ENCODE results near the gene SMCR8. TPM values are rescaled to one million over a fixed set of nuclear protein-coding genes. Genes with fewer than 3 reads are reported as not detected.

The SMCR8 gene
- total and polyA plus RNA-seq, 9 of the 15 experiments (the other 6 are each of a cell fraction or from before 2014, with no cell fraction given), result 0.25 to 8.8 (median 4.9) TPM

GRCh38 chr17:18314059-18314730, 898 bp upstream of the SMCR8 start (continued):
- TF ChIP-seq, protein P1, sequence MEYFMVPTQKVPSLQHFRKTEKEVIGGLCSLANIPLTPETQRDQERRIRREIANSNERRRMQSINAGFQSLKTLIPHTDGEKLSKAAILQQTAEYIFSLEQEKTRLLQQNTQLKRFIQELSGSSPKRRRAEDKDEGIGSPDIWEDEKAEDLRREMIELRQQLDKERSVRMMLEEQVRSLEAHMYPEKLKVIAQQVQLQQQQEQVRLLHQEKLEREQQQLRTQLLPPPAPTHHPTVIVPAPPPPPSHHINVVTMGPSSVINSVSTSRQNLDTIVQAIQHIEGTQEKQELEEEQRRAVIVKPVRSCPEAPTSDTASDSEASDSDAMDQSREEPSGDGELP (CRISPR knock-in tag; IDR thresholded peaks at IDR 0.05; ENCODE audit: borderline replicate concordance), result peak; percentile 61; the same call in 1 of the 2 replicates
- TF ChIP-seq HMGN3 (IDR thresholded peaks at IDR 0.05; ENCODE audit: borderline replicate concordance, extremely low read depth, insufficient read length, low read depth, low read length) (peak; percentile 4), RBBP5 (IDR thresholded peaks at IDR 0.05; ENCODE audit: borderline replicate concordance, insufficient read depth, low read length, poor library complexity, severe bottlenecking) (peak; percentile 75)
- TF ChIP-seq, protein P2, sequence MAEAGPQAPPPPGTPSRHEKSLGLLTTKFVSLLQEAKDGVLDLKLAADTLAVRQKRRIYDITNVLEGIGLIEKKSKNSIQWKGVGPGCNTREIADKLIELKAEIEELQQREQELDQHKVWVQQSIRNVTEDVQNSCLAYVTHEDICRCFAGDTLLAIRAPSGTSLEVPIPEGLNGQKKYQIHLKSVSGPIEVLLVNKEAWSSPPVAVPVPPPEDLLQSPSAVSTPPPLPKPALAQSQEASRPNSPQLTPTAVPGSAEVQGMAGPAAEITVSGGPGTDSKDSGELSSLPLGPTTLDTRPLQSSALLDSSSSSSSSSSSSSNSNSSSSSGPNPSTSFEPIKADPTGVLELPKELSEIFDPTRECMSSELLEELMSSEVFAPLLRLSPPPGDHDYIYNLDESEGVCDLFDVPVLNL (CRISPR knock-in tag; IDR thresholded peaks at IDR 0.05; ENCODE audit: low read depth), result 0 out of 2 replicates have a peak, but pooled peaks have one; percentile 44

DNA sequence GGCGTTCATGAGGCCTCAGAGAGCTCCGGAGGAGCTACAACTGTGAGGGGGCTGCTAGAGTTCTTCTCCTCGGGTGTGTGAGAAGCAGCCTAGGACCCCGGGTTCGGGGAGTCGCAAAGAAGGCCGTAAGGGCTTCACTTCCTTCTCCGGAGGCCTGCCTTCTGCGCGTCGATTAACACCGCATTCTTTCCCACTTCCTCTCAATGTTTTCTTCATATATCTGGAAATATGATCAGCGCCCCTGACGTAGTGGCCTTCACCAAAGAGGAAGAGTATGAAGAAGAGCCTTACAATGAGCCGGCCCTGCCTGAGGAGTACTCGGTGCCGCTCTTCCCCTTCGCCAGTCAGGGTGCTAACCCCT, 449 bp downstream of the SMCR8 start:
- 3% methylated on average over 18 of the region's 18 CpGs for WGBS (ENCODE audit: insufficient coverage, low coverage, missing lambda C conversion rate)
- intact Hi-C loops (cut with micrococcal nuclease), result loop anchor here (5.0 kb wide), 1 partner anchor 68 kb away; no protein-coding TSS in a partner anchor
- CTCF ChIA-PET (ENCODE audit: low intra/inter-chr PET ratio), result no interaction called here
- TF ChIP-seq PTRF (tag; IDR thresholded peaks at IDR 0.05) (no peak), CREB5 (CRISPR knock-in tag; IDR thresholded peaks at IDR 0.05) (no peak), ZFX (CRISPR knock-in tag; IDR thresholded peaks at IDR 0.05) (peak; percentile 39; the same call in 1 of the 2 replicates), ELK1 (CRISPR knock-in tag; IDR thresholded peaks at IDR 0.05) (no peak), SPI1 (IDR thresholded peaks at IDR 0.05; ENCODE audit: borderline replicate concordance, low read depth, low read length) (peak; percentile 69; the same call in 1 of the 2 replicates), MIER1 (IDR thresholded peaks at IDR 0.05; ENCODE audit: low read depth) (no peak), TEAD1 (CRISPR knock-in tag; IDR thresholded peaks at IDR 0.05) (0 out of 4 replicates have a peak, but pooled peaks of 1 of the 2 experiments have one; percentile 5), FOSL1 (tag; conservative IDR thresholded peaks at IDR 0.05) (0 out of 2 replicates have a peak, but pooled peaks have one; percentile 6), TRIM28 (IDR thresholded peaks at IDR 0.05) (no peak), TOE1 (IDR thresholded peaks at IDR 0.05; ENCODE audit: borderline replicate concordance) (no peak), TOE1 (CRISPR knock-in tag; IDR thresholded peaks at IDR 0.05; ENCODE audit: borderline replicate concordance, low read depth) (no peak)

More for the DNA sequence above, 449 bp downstream of the SMCR8 start:
- no peak for DNase-seq (ENCODE audit: extremely low read depth in 1 of 4, low spot score in 3 of 4)
- Histone ChIP-seq H3K27ac (ENCODE audit: extremely low read depth, low read depth, low read length) (peak overlapping the region; percentile 85), H3K4me1 (replicated peaks in 1 of 2; ENCODE audit: control insufficient read depth in 2 of 2, insufficient read depth in 2 of 2, low read length in 2 of 2) (peaks cover 23 to 26% of the 10 kb centered on the region in 2 experiments), H3K79me2 (ENCODE audit: control insufficient read depth, insufficient read depth, low read length) (peaks cover 77% of the 10 kb centered on the region), H3K4me3 (peak overlapping the region; percentile 75), H3K9me3 (replicated peaks; ENCODE audit: control insufficient read depth, insufficient read depth, low read depth, low read length) (no peaks in the 10 kb centered on the region), H4K20me1 (replicated peaks; ENCODE audit: control insufficient read depth, insufficient read depth, low read length) (peaks cover 8% of the 10 kb centered on the region), H3K27me3 (ENCODE audit: control insufficient read depth in 2 of 2, insufficient read depth in 2 of 2, low read length in 2 of 2) (no peaks in the 10 kb centered on the region), H3K4me2 (ENCODE audit: insufficient read depth, low read length) (peak overlapping the region; percentile 87), H3K9me1 (ENCODE audit: control insufficient read depth, insufficient read depth, low read length) (peaks cover 3% of the 10 kb centered on the region), H2AFZ (ENCODE audit: low read depth, low read length) (peak overlapping the region; percentile 75), H3K36me3 (ENCODE audit: control insufficient read depth, insufficient read depth, low read length) (peaks cover 46% of the 10 kb centered on the region; the same call in 2 of the 3 replicates), H3K9ac (ENCODE audit: insufficient read depth in 1 of 2, low read depth in 2 of 2, low read length in 2 of 2) (peak overlapping the region; percentile 80 to 99)
- TSS peak; percentile 68 for BruUV-seq (replicated peaks)
- in situ Hi-C loops (cut with MboI), result no loop called here
- no peak for FAIRE-seq
- ATAC-seq, result no peak
- POLR2A ChIA-PET, result interaction anchor here (0.8 kb wide), 1 partner anchor 19 kb away, joined by 3 read pairs; no protein-coding TSS in a partner anchor

All from K562 (cell line).